Kidney (tissue), 14 donors: ENCODE measurements around the gene CCDC6. TPM values are rescaled to one million over a fixed set of nuclear protein-coding genes. Genes with fewer than 3 reads are reported as not detected.

Experiments used
- DNase-seq, 5 donors: peaks; one replicate each; pipeline ENCODE4 v3.0.0-alpha.2; 2013 to 2020
- FAIRE-seq: peaks from 2 replicates; lab custom pipeline; 2012; peaks lifted over from hg19 to GRCh38; lab: Jason Lieb, UNC
- H3K27ac ChIP-seq, 2 donors: one replicate each; pipeline ENCODE4 v1.7.0; 2013; ENCODE audit warnings: low read depth in 2 of 2, low read length in 2 of 2, inconsistent platforms in 1 of 2
- H3K27me3 ChIP-seq: one replicate; pipeline ENCODE4 v1.7.1; 2013; ENCODE audit warnings: low read length, inconsistent platforms; ENCODE audit not compliant: control insufficient read depth, insufficient read depth
- H3K36me3 ChIP-seq, 3 donors: one replicate each; pipeline versions ENCODE4 v1.7.0 to v1.7.1; 2013; ENCODE audit warnings: low read length in 3 of 3, control low read depth in 1 of 3, inconsistent platforms in 1 of 3; ENCODE audit not compliant: insufficient read depth in 3 of 3, control insufficient read depth in 2 of 3
- H3K4me1 ChIP-seq, 3 donors: one replicate each; pipeline versions ENCODE4 v1.7.0 to v1.7.1; 2013; ENCODE audit warnings: low read length in 3 of 3, inconsistent platforms in 1 of 3, low read depth in 1 of 3; ENCODE audit not compliant: control insufficient read depth in 2 of 3, insufficient read depth in 2 of 3
- H3K4me3 ChIP-seq, 3 donors: one replicate each; pipeline versions ENCODE4 v1.7.0 to v1.8.1; 2013; ENCODE audit warnings: low read length in 3 of 3, control low read depth in 1 of 3, inconsistent platforms in 1 of 3
- H3K9ac ChIP-seq, 3 donors: one replicate each; pipeline versions ENCODE4 v1.7.0 to v1.7.1; 2013; ENCODE audit warnings: low read length in 3 of 3, control low read depth in 1 of 3, inconsistent platforms in 1 of 3
- H3K9me3 ChIP-seq, 3 donors: one replicate each; pipeline versions ENCODE4 v1.7.0 to v1.7.1; 2013; ENCODE audit warnings: low read length in 3 of 3, control low read depth in 1 of 3, inconsistent platforms in 1 of 3; ENCODE audit not compliant: control insufficient read depth in 2 of 3, insufficient read depth in 1 of 3
- intact Hi-C: fragments of 100-400 bp; cut with DNase I; formaldehyde crosslinking; loops from one replicate; pipeline ENCODE4 v1.11.1; 2022
- polyA plus RNA-seq: library from polyadenylated mRNA; stranded (reverse); fragments of 350-450 nt; fragmentation: Illumina TruSeq; extraction: RNeasy Lipid Tissue Mini Kit (QIAGEN cat#74804); gene quantifications from one replicate; pipeline ENCODE4 v1.2.3, GENCODE V29; 2014; ENCODE audit warnings: low read depth, low replicate concordance; ENCODE audit not compliant: insufficient read depth
- total RNA-seq: library from RNA; stranded (reverse); fragmentation: NEBNext Ultra II Directional; extraction: Animal tissue kit (Norgen Biotek cat#: 25700); gene quantifications from one replicate; pipeline ENCODE4 v1.2.1, GENCODE V29; 2021
- TF ChIP-seq, protein P1 (sequence below): IDR thresholded peaks from 3 replicates; pipeline ENCODE4 v1.5.1; 2012; ENCODE audit warnings: mild to moderate bottlenecking, moderate library complexity, borderline replicate concordance; ENCODE audit not compliant: insufficient read depth; ENCODE audit errors: extremely low read depth
- donor health status: control.
- donor health status: control.
- donor health status: control.
- donor health status: control.
- donor health status: control.
- donor health status: DM: yes; HTN: yes; CAD: no.
- donor health status: Normal renal cell carcinoma (clear cell type).

CCDC6 gene
- total and polyA plus RNA-seq, 2 donors from 2014 or later = 15.5 to 47.0 TPM

DNA sequence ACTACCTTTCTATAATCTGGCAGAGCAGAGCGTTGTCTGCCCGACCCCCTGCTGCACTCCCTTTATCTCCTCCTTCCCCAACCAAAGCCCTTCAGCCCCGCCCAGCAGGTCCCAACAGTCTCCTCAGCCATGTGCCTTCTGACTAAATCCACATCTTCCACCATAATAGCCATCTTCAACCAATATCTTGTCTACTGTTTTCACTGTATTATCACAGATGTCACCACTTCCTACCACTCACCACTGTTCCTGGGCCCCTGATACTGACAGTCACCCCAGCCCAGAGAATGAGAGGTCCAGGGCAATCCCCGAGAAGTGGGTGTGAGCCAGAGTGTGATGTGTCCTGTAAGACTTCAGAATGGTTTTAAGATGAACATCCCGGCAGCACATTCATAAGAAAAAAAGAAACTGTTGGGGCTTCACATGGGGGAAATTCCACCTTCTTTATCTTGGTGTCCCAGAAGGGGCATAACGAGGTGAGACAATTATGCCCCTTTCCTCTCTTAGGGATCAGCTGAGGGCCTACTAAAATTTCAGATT is 25.3 kb downstream of the CCDC6 start:
- no peaks in the 10 kb centered on the region for H3K36me3 ChIP-seq
- H3K27me3 ChIP-seq = no peaks in the 10 kb centered on the region
- H3K4me1 ChIP-seq = peaks cover 0 to 7% (median 0%) of the 10 kb centered on the region in 3 donors
- no peak overlapping the region for H3K4me3 ChIP-seq
- H3K9me3 ChIP-seq = no peaks in the 10 kb centered on the region
- H3K27ac ChIP-seq = no peak overlapping the region
- intact Hi-C loops = no loop called here
- no peak overlapping the region for H3K9ac ChIP-seq
- no peak for FAIRE-seq
- DNase-seq = no peak
- TF ChIP-seq, protein P1, sequence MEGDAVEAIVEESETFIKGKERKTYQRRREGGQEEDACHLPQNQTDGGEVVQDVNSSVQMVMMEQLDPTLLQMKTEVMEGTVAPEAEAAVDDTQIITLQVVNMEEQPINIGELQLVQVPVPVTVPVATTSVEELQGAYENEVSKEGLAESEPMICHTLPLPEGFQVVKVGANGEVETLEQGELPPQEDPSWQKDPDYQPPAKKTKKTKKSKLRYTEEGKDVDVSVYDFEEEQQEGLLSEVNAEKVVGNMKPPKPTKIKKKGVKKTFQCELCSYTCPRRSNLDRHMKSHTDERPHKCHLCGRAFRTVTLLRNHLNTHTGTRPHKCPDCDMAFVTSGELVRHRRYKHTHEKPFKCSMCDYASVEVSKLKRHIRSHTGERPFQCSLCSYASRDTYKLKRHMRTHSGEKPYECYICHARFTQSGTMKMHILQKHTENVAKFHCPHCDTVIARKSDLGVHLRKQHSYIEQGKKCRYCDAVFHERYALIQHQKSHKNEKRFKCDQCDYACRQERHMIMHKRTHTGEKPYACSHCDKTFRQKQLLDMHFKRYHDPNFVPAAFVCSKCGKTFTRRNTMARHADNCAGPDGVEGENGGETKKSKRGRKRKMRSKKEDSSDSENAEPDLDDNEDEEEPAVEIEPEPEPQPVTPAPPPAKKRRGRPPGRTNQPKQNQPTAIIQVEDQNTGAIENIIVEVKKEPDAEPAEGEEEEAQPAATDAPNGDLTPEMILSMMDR = no peak

DNA sequence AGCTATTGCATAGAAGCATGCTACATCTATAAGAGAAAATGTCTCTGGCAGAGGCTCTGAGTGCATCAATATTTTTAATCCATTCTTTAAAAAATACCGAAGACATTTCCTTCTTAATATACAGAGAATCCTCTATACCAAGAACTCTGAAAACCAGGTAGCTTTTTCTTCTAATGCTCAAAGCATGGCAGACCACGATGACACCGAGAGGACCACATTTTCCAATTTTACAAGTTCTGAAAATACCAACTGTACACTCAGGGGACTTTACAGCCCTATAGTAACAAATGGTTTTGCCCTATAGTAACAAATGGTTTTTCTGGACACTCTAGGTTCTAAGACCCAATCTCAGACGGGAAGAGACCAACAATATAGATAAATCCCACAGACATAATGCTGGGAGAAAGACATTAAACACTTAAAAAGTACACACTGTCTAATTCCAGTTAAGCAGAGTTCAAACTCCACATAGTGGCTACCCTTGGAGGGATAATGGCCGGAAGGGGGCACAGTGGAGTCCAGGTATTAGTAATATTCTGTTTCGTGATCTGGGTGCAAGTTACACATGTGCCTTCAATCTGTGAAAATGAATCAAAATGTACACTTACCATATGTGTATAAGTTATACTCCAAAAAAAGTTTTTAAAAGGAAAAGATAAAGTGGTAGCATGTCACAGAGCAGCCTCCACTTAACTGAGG is 26.2 kb downstream of the CCDC6 start:
- no peak for FAIRE-seq
- H3K4me1 ChIP-seq = peaks cover 0 to 7% (median 0%) of the 10 kb centered on the region in 3 donors

DNA sequence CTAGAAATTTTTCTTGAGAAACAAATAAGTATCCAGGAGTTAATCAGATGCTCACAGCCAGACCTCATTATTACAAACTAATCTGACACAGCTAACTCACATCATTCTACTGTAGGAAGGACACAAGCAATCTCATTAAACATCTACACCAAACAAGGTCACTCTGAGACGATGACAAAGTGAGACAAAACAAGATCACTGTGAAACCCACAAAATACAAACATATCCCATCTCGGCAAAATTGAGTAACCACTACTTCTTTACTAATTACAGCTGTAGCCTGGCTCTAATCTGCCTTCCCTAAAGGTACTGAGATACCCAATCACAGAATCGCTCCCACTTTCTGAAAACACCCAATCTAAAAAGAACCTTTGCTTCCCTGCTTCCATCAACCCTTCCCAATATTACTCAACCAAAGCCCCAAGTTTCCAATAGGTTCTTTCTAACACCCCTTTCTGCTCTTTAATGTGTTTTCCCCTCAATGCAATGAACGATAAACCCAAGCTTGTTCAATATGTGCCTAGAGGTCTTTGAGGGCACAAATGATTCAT is 26.9 kb downstream of the CCDC6 start:
- Histone ChIP-seq H3K36me3 (no peaks in the 10 kb centered on the region), H3K4me3 (no peak overlapping the region), H3K9ac (no peak overlapping the region), H3K27me3 (no peaks in the 10 kb centered on the region), H3K9me3 (no peaks in the 10 kb centered on the region), H3K27ac (no peak overlapping the region), H3K4me1 (peaks cover 0 to 7% (median 0%) of the 10 kb centered on the region in 3 donors)
- DNase-seq (no peak), FAIRE-seq (no peak)
- TF ChIP-seq, protein P1 = no peak
- intact Hi-C loops = no loop called here

More for the DNA sequence above, 26.2 kb downstream of the CCDC6 start:
- no peak overlapping the region for H3K27ac ChIP-seq
- no peak overlapping the region for H3K9ac ChIP-seq
- H3K27me3 ChIP-seq = no peaks in the 10 kb centered on the region
- TF ChIP-seq, protein P1 = peak; percentile 16
- H3K36me3 ChIP-seq = no peaks in the 10 kb centered on the region
- no peak overlapping the region for H3K4me3 ChIP-seq
- intact Hi-C loops = no loop called here
- DNase-seq = no peak
- H3K9me3 ChIP-seq = no peaks in the 10 kb centered on the region
